GM18907 (cell line): ENCODE measurements around the gene PDIA6.

Source experiments
- ATAC-seq: cut with Tn5 transposase; IDR thresholded peaks from one replicate; pipeline ENCODE4 v1.9.1; 2021; ENCODE audit warnings: mild to moderate bottlenecking, moderate library complexity; ENCODE audit not compliant: unreplicated experiment

PDIA6 gene

GRCh38 chr2:10768063-10768507, 44.5 kb downstream of the PDIA6 start:
- ATAC-seq, result no peak

- ATAC-seq, result no peak
Measured at GRCh38 chr2:10765914-10766313, 46.7 kb downstream of the PDIA6 start.

GRCh38 chr2:10765461-10765860, 47.1 kb downstream of the PDIA6 start:
- ATAC-seq, result no peak

GRCh38 chr2:10764896-10765295, 47.7 kb downstream of the PDIA6 start:
- ATAC-seq, result no peak

- ATAC-seq, result no peak
Measured at GRCh38 chr2:10764096-10764785, 48.3 kb downstream of the PDIA6 start.

GRCh38 chr2:10763461-10763800, 49.2 kb downstream of the PDIA6 start:
- ATAC-seq, result no peak

GRCh38 chr2:10762651-10763460, 49.7 kb downstream of the PDIA6 start:
- no peak for ATAC-seq

- no peak for ATAC-seq
Measured at GRCh38 chr2:10761591-10761990, 51.0 kb downstream of the PDIA6 start.

GRCh38 chr2:10760794-10761504, 51.6 kb downstream of the PDIA6 start:
- ATAC-seq, result no peak

- ATAC-seq, result no peak
Measured at GRCh38 chr2:10759151-10759714, 53.4 kb downstream of the PDIA6 start.

- no peak for ATAC-seq
Measured at GRCh38 chr2:10757814-10758286, 54.7 kb downstream of the PDIA6 start.

- no peak for ATAC-seq
Measured at GRCh38 chr2:10755621-10756020, 57.0 kb downstream of the PDIA6 start.

- no peak for ATAC-seq
Measured at GRCh38 chr2:10753876-10754275, 58.7 kb downstream of the PDIA6 start.

GRCh38 chr2:10753156-10753555, 59.4 kb downstream of the PDIA6 start:
- ATAC-seq, result no peak

- ATAC-seq, result no peak
Measured at GRCh38 chr2:10752236-10752635, 60.3 kb downstream of the PDIA6 start.

- no peak for ATAC-seq
Measured at GRCh38 chr2:10750610-10751009, 62.0 kb downstream of the PDIA6 start.

GRCh38 chr2:10742666-10743065, 69.9 kb downstream of the PDIA6 start:
- no peak for ATAC-seq

GRCh38 chr2:10741139-10741538, 71.4 kb downstream of the PDIA6 start:
- no peak for ATAC-seq

- ATAC-seq, result no peak
Measured at GRCh38 chr2:10740226-10740625, 72.4 kb downstream of the PDIA6 start.

- ATAC-seq, result no peak
Measured at GRCh38 chr2:10738192-10738591, 74.4 kb downstream of the PDIA6 start.

- no peak for ATAC-seq
Measured at GRCh38 chr2:10733980-10734379, 78.6 kb downstream of the PDIA6 start.
